Esophagus squamous epithelium (tissue), 5 donors: Measurements from ENCODE around the gene GEMIN7. TPM values are rescaled to one million over a fixed set of nuclear protein-coding genes. Genes with fewer than 3 reads are reported as not detected.

Source experiments
- DNase-seq: peaks from one replicate; lab custom pipeline; 2025; lab: John Stamatoyannopoulos, UW
- H3K27ac ChIP-seq, 4 donors: fragments of 200-600 bp; sonication (generic); one replicate each; pipeline ENCODE4 v1.5.1; 2016 to 2019; ENCODE audit warnings: mild to moderate bottlenecking in 1 of 4
- H3K27me3 ChIP-seq, 4 donors: fragments of 200-600 bp; sonication (generic); 1 replicate in 3 of 4; 2 replicates in 1 of 4; pipeline versions ENCODE4 v1.5.1 to v1.6.0; 2017 to 2021; ENCODE audit warnings: antibody characterized with exemption in 1 of 4
- H3K36me3 ChIP-seq, 3 donors: fragments of 200-600 bp; sonication (generic); one replicate each; pipeline ENCODE4 v1.5.1; 2016 to 2019
- H3K4me1 ChIP-seq, 3 donors: fragments of 200-600 bp; sonication (generic); one replicate each; pipeline ENCODE4 v1.5.1; 2017 to 2019
- H3K4me3 ChIP-seq, 4 donors: fragments of 200-600 bp; sonication (generic); 1 replicate in 3 of 4; 2 replicates in 1 of 4; pipeline ENCODE4 v1.5.1; 2016 to 2019; ENCODE audit warnings: mild to moderate bottlenecking in 2 of 4, moderate library complexity in 1 of 4
- H3K9me3 ChIP-seq, 3 donors: fragments of 200-600 bp; sonication (generic); one replicate each; pipeline ENCODE4 v1.5.1; 2016 to 2019
- POLR2A ChIP-seq, 4 donors: fragments of 450-650 bp; IDR thresholded peaks; one replicate each; pipeline ENCODE4 v1.6.1; 2017; ENCODE audit warnings: antibody characterized with exemption in 4 of 4, mild to moderate bottlenecking in 4 of 4, moderate library complexity in 3 of 4
- WGBS, 2 donors: methylation state at CpG; one replicate each; pipeline ENCODE4 v1.1.5; 2018; 5-methylcytosine and 5-hydroxymethylcytosine counted together
- intact Hi-C: fragments of 100-400 bp; cut with DNase I; formaldehyde crosslinking; loops from one replicate; pipeline ENCODE4 v1.15.0; 2022
- total RNA-seq, 4 donors: library from RNA; depleted of rRNA; stranded (reverse); fragments of >200 nt; gene quantifications; one replicate each; pipeline ENCODE4 v1.1.0, GENCODE V29; 2016
- TF ChIP-seq, protein P1 (sequence below), 6 experiments: fragments of 450-650 bp in 4 of 6; fragments of 200-600 bp in 2 of 6; sonication (generic) in 2 of 6; IDR thresholded peaks; one replicate each; pipeline ENCODE4 v1.5.1; 2016 to 2019; ENCODE audit warnings: antibody characterized with exemption in 6 of 6, mild to moderate bottlenecking in 4 of 6, moderate library complexity in 4 of 6
- donor health status: DM: yes; HTN: yes; CAD: no.

Gene GEMIN7
- total RNA-seq, 4 donors from 2014 or later, result 22.3 to 28.0 (median 25.4) TPM

- Histone ChIP-seq H3K27me3 (no peaks in the 10 kb centered on the region), H3K4me3 (no peak overlapping the region), H3K27ac (no peak overlapping the region), H3K9me3 (no peaks in the 10 kb centered on the region), H3K4me1 (peaks cover 26 to 84% (median 30%) of the 10 kb centered on the region in 3 donors), H3K36me3 (no peaks in the 10 kb centered on the region)
- TF ChIP-seq, protein P1, sequence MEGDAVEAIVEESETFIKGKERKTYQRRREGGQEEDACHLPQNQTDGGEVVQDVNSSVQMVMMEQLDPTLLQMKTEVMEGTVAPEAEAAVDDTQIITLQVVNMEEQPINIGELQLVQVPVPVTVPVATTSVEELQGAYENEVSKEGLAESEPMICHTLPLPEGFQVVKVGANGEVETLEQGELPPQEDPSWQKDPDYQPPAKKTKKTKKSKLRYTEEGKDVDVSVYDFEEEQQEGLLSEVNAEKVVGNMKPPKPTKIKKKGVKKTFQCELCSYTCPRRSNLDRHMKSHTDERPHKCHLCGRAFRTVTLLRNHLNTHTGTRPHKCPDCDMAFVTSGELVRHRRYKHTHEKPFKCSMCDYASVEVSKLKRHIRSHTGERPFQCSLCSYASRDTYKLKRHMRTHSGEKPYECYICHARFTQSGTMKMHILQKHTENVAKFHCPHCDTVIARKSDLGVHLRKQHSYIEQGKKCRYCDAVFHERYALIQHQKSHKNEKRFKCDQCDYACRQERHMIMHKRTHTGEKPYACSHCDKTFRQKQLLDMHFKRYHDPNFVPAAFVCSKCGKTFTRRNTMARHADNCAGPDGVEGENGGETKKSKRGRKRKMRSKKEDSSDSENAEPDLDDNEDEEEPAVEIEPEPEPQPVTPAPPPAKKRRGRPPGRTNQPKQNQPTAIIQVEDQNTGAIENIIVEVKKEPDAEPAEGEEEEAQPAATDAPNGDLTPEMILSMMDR (IDR thresholded peaks at IDR 0.05), result no peak
- TF ChIP-seq POLR2A (IDR thresholded peaks at IDR 0.05), result no peak
- no peak for DNase-seq
- intact Hi-C loops, result no loop called here
- 63 to 72% methylated on average over 10 to 11 of the region's 11 CpGs for WGBS, 2 donors
Measured at GRCh38 chr19:45121827-45122345, 42.8 kb downstream of the GEMIN7 start.

- intact Hi-C loops, result no loop called here
- Histone ChIP-seq H3K27me3 (no peaks in the 10 kb centered on the region), H3K27ac (peak overlapping the region in 1 of 4 donors; percentile 57), H3K36me3 (no peaks in the 10 kb centered on the region), H3K4me1 (peaks cover 26 to 74% (median 26%) of the 10 kb centered on the region in 3 donors), H3K9me3 (no peaks in the 10 kb centered on the region), H3K4me3 (no peak overlapping the region)
- WGBS, 2 donors, result 55 to 87% methylated on average over 5 to 6 of the region's 6 CpGs
- no peak for DNase-seq
- no peak for TF ChIP-seq POLR2A (IDR thresholded peaks at IDR 0.05)
- TF ChIP-seq, protein P1 (IDR thresholded peaks at IDR 0.05), result no peak
Measured at GRCh38 chr19:45122832-45123231, 43.8 kb downstream of the GEMIN7 start.

DNA sequence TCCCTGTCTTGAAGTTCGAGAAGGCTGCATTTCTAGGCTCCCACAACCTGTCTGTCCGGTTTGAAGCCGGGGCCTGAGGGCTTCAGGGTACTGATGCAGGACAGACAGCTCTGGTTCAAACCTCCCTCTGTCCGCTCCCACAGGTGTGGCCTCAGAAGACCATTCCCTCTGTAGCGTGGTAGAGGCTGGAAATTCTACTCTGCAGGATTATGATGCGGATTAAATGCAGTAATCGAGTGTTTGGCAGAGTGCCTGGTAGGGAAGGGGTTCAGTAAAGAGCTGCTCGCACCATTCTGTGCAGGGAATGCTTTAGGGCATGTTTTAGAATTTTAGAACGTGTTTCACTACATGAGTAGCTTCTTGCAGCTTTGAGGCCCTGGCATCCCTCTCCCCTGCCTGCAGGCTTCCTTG lies 44.4 kb downstream of the GEMIN7 start:
- H3K27me3 ChIP-seq, result no peaks in the 10 kb centered on the region
- TF ChIP-seq, protein P1 (IDR thresholded peaks at IDR 0.05), result no peak
- no peak for TF ChIP-seq POLR2A (IDR thresholded peaks at IDR 0.05)
- H3K4me1 ChIP-seq, result peaks cover 26 to 68% (median 26%) of the 10 kb centered on the region in 3 donors
- H3K9me3 ChIP-seq, result no peaks in the 10 kb centered on the region
- intact Hi-C loops, result no loop called here
- peak overlapping the region in 2 of 4 donors; percentile 34 to 57 for H3K27ac ChIP-seq
- WGBS, 2 donors, result 32 to 46% methylated on average over 5 to 8 of the region's 9 CpGs
- no peak for DNase-seq
- H3K36me3 ChIP-seq, result no peaks in the 10 kb centered on the region
- H3K4me3 ChIP-seq, result no peak overlapping the region

GRCh38 chr19:45124021-45124420 lies 45.0 kb downstream of the GEMIN7 start:
- Histone ChIP-seq H3K4me1 (peaks cover 26 to 65% (median 26%) of the 10 kb centered on the region in 3 donors), H3K27ac (peak overlapping the region in 3 of 4 donors; percentile 34 to 57 (median 34)), H3K4me3 (no peak overlapping the region), H3K27me3 (no peaks in the 10 kb centered on the region), H3K9me3 (no peaks in the 10 kb centered on the region), H3K36me3 (peaks cover 0 to 4% (median 0%) of the 10 kb centered on the region in 3 donors)
- TF ChIP-seq, protein P1 (IDR thresholded peaks at IDR 0.05), result no peak
- no peak for TF ChIP-seq POLR2A (IDR thresholded peaks at IDR 0.05)
- intact Hi-C loops, result no loop called here
- 34 to 62% methylated on average over 4 to 6 of the region's 6 CpGs for WGBS, 2 donors
- no peak for DNase-seq

DNA sequence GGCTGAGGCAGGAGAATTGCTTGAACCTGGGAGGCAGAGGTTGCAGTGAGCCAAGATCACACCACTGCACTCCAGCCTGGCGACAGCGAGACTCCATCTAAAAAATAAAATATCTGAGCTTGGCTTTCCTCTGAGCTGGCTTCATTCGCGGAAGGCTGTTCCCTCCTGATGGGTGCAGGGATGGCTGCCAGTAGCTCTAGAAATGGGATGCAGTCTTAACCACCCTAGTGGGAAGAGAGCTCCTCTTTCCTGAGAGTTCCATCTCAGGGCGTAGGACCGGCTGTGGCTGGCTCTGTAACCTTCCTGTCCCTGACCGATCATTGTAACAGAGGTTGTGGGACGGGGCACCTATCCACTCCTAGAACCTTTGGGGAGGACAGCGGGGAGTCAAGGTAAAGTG lies 46.3 kb downstream of the GEMIN7 start:
- Histone ChIP-seq H3K27me3 (no peaks in the 10 kb centered on the region), H3K4me3 (no peak overlapping the region), H3K27ac (no peak overlapping the region), H3K9me3 (no peaks in the 10 kb centered on the region), H3K4me1 (peaks cover 26 to 58% (median 26%) of the 10 kb centered on the region in 3 donors), H3K36me3 (peaks cover 0 to 6% (median 0%) of the 10 kb centered on the region in 3 donors)
- 88 to 94% methylated on average over 4 to 5 of the region's 9 CpGs for WGBS, 2 donors
- intact Hi-C loops, result no loop called here
- no peak for DNase-seq
- TF ChIP-seq POLR2A (IDR thresholded peaks at IDR 0.05), result no peak
- TF ChIP-seq, protein P1 (IDR thresholded peaks at IDR 0.05), result no peak
